Activated CD8-positive, alpha-beta T cell treated with anti-CD3 and anti-CD28 coated beads for 36 hours (primary cell): ENCODE results near the gene RFK. TPM values are rescaled to one million over a fixed set of nuclear protein-coding genes. Genes with fewer than 3 reads are reported as not detected.

Source experiments
- ATAC-seq: fragments of 200-7000 bp; cut with Tn5 transposase; one replicate; pipeline ENCODE4 v1.10.0; 2021; ENCODE audit warnings: mild to moderate bottlenecking, moderate library complexity
- CTCF ChIA-PET: fragments of 350-600 bp; sonication (Branson Sonifier 250); formaldehyde crosslinking; loops from one replicate; lab custom pipeline; 2021; ENCODE audit warnings: antibody characterized with exemption; lab: Charles Lee
- POLR2A ChIA-PET: fragments of 350-600 bp; sonication (Branson Sonifier 250); formaldehyde crosslinking; loops from one replicate; lab custom pipeline; 2021; ENCODE audit warnings: antibody characterized with exemption; lab: Charles Lee
- DNase-seq: peaks from one replicate; pipeline ENCODE4 v3.0.0-alpha.2; 2020
- H3K27ac Mint-ChIP-seq: one replicate; pipeline ENCODE4 v1.8.0; 2021; ENCODE audit warnings: mild to moderate bottlenecking, mixed read lengths
- H3K27me3 Mint-ChIP-seq: one replicate; pipeline ENCODE4 v1.8.0; 2021; ENCODE audit warnings: mixed read lengths
- H3K36me3 Mint-ChIP-seq: one replicate; pipeline ENCODE4 v1.8.0; 2021; ENCODE audit warnings: low read depth, mixed read lengths
- H3K4me1 Mint-ChIP-seq: one replicate; pipeline ENCODE4 v1.8.0; 2021; ENCODE audit warnings: low read depth, mixed read lengths
- H3K4me3 Mint-ChIP-seq: one replicate; pipeline ENCODE4 v1.8.0; 2021; ENCODE audit warnings: mild to moderate bottlenecking, moderate library complexity, mixed read lengths
- H3K9me3 Mint-ChIP-seq: one replicate; pipeline ENCODE4 v1.8.0; 2021; ENCODE audit warnings: mixed read lengths
- CTCF ChIP-seq: fragments of 200-600 bp; IDR thresholded peaks from one replicate; pipeline ENCODE4 v1.8.0; 2022; ENCODE audit warnings: antibody characterized with exemption, mild to moderate bottlenecking
- intact Hi-C: fragments of 100-400 bp; cut with micrococcal nuclease; formaldehyde crosslinking; loops from one replicate; pipeline ENCODE4 v1.10.0; 2022
- total RNA-seq, 2 experiments: library from RNA; stranded (reverse); gene quantifications; one replicate each; pipeline ENCODE4 v1.2.3, GENCODE V29; 2021

Gene RFK
- total RNA-seq, 2 experiments from 2014 or later: 6.4 to 9.3 TPM

DNA sequence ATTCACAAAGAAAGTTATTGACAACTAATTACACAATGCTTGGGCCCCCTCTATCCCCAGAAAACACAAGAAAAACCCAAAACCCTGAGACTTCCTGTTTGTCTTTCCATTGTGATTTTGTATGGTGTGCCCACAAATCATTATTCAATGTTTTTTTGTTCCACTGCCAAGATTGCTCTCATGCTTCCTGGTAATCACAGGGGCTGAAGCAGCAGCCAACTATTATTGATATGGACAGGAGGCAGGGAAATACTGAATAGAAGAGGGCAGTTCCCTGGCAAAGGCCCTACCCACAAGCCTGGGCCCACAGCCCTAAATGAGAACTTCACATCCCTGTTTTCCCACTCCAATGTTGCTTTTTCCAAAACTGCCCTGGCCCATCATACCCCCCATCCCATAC, 21.5 kb upstream of the RFK start:
- Mint-ChIP-seq H3K9me3 (peaks cover 15% of the 10 kb centered on the region), H3K4me3 (no peak overlapping the region), H3K36me3 (peaks cover 9% of the 10 kb centered on the region), H3K27me3 (peaks cover 4% of the 10 kb centered on the region), H3K27ac (peak overlapping the region; percentile 59), H3K4me1 (peaks cover 28% of the 10 kb centered on the region)
- intact Hi-C loops: no loop called here
- CTCF ChIA-PET: no interaction called here
- TF ChIP-seq CTCF: no peak
- POLR2A ChIA-PET: no interaction called here
- ATAC-seq: no peak
- DNase-seq: no peak

- DNase-seq (no peak), ATAC-seq (no peak)
- H3K4me3 Mint-ChIP-seq: no peak overlapping the region
- TF ChIP-seq CTCF: no peak
- peaks cover 15% of the 10 kb centered on the region for H3K9me3 Mint-ChIP-seq
- peaks cover 4% of the 10 kb centered on the region for H3K27me3 Mint-ChIP-seq
- CTCF ChIA-PET: no interaction called here
- intact Hi-C loops: no loop called here
- H3K4me1 Mint-ChIP-seq: peaks cover 28% of the 10 kb centered on the region
- POLR2A ChIA-PET: no interaction called here
- H3K27ac Mint-ChIP-seq: peak overlapping the region; percentile 73
- peaks cover 9% of the 10 kb centered on the region for H3K36me3 Mint-ChIP-seq
Observed at GRCh38 chr9:76415154-76415553, 20.9 kb upstream of the RFK start.

- peaks cover 4% of the 10 kb centered on the region for H3K27me3 Mint-ChIP-seq
- DNase-seq (peak; percentile 52), ATAC-seq (peak; percentile 90)
- H3K27ac Mint-ChIP-seq: peak overlapping the region; percentile 73
- POLR2A ChIA-PET: no interaction called here
- CTCF ChIA-PET: no interaction called here
- H3K9me3 Mint-ChIP-seq: peaks cover 15% of the 10 kb centered on the region
- no peak overlapping the region for H3K4me3 Mint-ChIP-seq
- intact Hi-C loops: no loop called here
- no peak for TF ChIP-seq CTCF
- H3K4me1 Mint-ChIP-seq: peaks cover 28% of the 10 kb centered on the region
- H3K36me3 Mint-ChIP-seq: peaks cover 9% of the 10 kb centered on the region
Observed at GRCh38 chr9:76414661-76415060, 20.4 kb upstream of the RFK start.

GRCh38 chr9:76413658-76414057, 19.4 kb upstream of the RFK start:
- POLR2A ChIA-PET: no interaction called here
- Mint-ChIP-seq H3K9me3 (peaks cover 15% of the 10 kb centered on the region), H3K27me3 (peaks cover 4% of the 10 kb centered on the region), H3K36me3 (peaks cover 9% of the 10 kb centered on the region), H3K4me1 (peaks cover 28% of the 10 kb centered on the region), H3K27ac (no peak overlapping the region), H3K4me3 (no peak overlapping the region)
- TF ChIP-seq CTCF: no peak
- intact Hi-C loops: no loop called here
- CTCF ChIA-PET: interaction anchor here (1.6 kb wide), 1 partner anchor 9 kb away, joined by 6 read pairs; no protein-coding TSS in a partner anchor
- ATAC-seq (no peak), DNase-seq (no peak)

GRCh38 chr9:76412638-76413037, 18.4 kb upstream of the RFK start:
- Mint-ChIP-seq H3K4me3 (no peak overlapping the region), H3K4me1 (peaks cover 28% of the 10 kb centered on the region), H3K9me3 (peaks cover 15% of the 10 kb centered on the region), H3K27ac (no peak overlapping the region), H3K27me3 (peaks cover 2% of the 10 kb centered on the region), H3K36me3 (peaks cover 9% of the 10 kb centered on the region)
- CTCF ChIA-PET: interaction anchor here (1.6 kb wide), 1 partner anchor 8 kb away, joined by 6 read pairs; no protein-coding TSS in a partner anchor
- no peak for DNase-seq
- intact Hi-C loops: no loop called here
- no peak for ATAC-seq
- no peak for TF ChIP-seq CTCF
- POLR2A ChIA-PET: no interaction called here
